HG02759 (cell line): ENCODE measurements around the gene PTHLH.

Experiments
- ATAC-seq: cut with Tn5 transposase; IDR thresholded peaks from one replicate; pipeline ENCODE4 v1.9.1; 2021; ENCODE audit warnings: mild to moderate bottlenecking, moderate library complexity; ENCODE audit not compliant: unreplicated experiment

PTHLH gene

GRCh38 chr12:27975222-27976136 lies 2.9 kb upstream of the PTHLH start:
- no peak for ATAC-seq

- ATAC-seq = no peak
Observed at GRCh38 chr12:27974735-27975221, 2.2 kb upstream of the PTHLH start.

- ATAC-seq = no peak
Observed at GRCh38 chr12:27973487-27973890, 956 bp upstream of the PTHLH start.

- ATAC-seq = no peak
Observed at GRCh38 chr12:27971606-27972005, 927 bp downstream of the PTHLH start.

- no peak for ATAC-seq
Observed at GRCh38 chr12:27971121-27971489, 1.4 kb downstream of the PTHLH start.

- ATAC-seq = peak; percentile 31
Observed at GRCh38 chr12:27970401-27971120, 2.0 kb downstream of the PTHLH start.

- peak; percentile 81 for ATAC-seq
Observed at GRCh38 chr12:27969624-27970400, 2.7 kb downstream of the PTHLH start.

GRCh38 chr12:27968972-27969623 lies 3.4 kb downstream of the PTHLH start:
- ATAC-seq = no peak

GRCh38 chr12:27967551-27968054 lies 4.9 kb downstream of the PTHLH start:
- no peak for ATAC-seq

GRCh38 chr12:27966870-27967269 lies 5.7 kb downstream of the PTHLH start:
- ATAC-seq = no peak

GRCh38 chr12:27965966-27966365 lies 6.6 kb downstream of the PTHLH start:
- no peak for ATAC-seq

- ATAC-seq = no peak
Observed at GRCh38 chr12:27965411-27965810, 7.1 kb downstream of the PTHLH start.

- ATAC-seq = no peak
Observed at GRCh38 chr12:27964123-27964522, 8.4 kb downstream of the PTHLH start.

GRCh38 chr12:27960821-27961220 lies 11.7 kb downstream of the PTHLH start:
- no peak for ATAC-seq

- no peak for ATAC-seq
Observed at GRCh38 chr12:27958675-27959074, 13.9 kb downstream of the PTHLH start.

GRCh38 chr12:27957366-27957765 lies 15.2 kb downstream of the PTHLH start:
- no peak for ATAC-seq

- ATAC-seq = no peak
Observed at GRCh38 chr12:27953817-27954216, 18.7 kb downstream of the PTHLH start.

GRCh38 chr12:27953348-27953747 lies 19.2 kb downstream of the PTHLH start:
- ATAC-seq = no peak

GRCh38 chr12:27952510-27952909 lies 20.0 kb downstream of the PTHLH start:
- ATAC-seq = no peak

GRCh38 chr12:27951898-27952297 lies 20.6 kb downstream of the PTHLH start:
- no peak for ATAC-seq
